ENCODE results near the gene ETFDH.
A peak's percentile ranks its signal among the peaks of the same experiment; 100 is the strongest.
"Not testable (repeated sequence)": the region's sequence is repeated elsewhere in the genome, so short reads cannot be mapped to it uniquely, and the experiment has no call there.

Gene ETFDH

GRCh38 chr4:158671915-158672806, at the start of gene ETFDH:
ETFDH (plus strand) TSS chr4:158672296; CDS start chr4:158672457, 161 bp downstream.
- peak; percentile 93 to 97 for DNase-seq (ENCODE audit: low read depth in 2 of 2)

GRCh38 chr4:158624889-158625478, 47.1 kb upstream of the ETFDH start:
- DNase-seq (ENCODE audit: low read depth in 2 of 2), result no peak

GRCh38 chr4:158625544-158625943, 46.6 kb upstream of the ETFDH start:
- DNase-seq (ENCODE audit: low read depth in 2 of 2), result no peak

- no peak for DNase-seq (ENCODE audit: low read depth in 2 of 2)
These were observed 41.2 kb upstream of the ETFDH start for GRCh38 chr4:158630893-158631292.

- no peak for DNase-seq (ENCODE audit: low read depth in 2 of 2)
These were observed 35.5 kb upstream of the ETFDH start for GRCh38 chr4:158636619-158637018.

- DNase-seq (ENCODE audit: low read depth in 2 of 2), result no peak
These were observed 27.7 kb upstream of the ETFDH start for GRCh38 chr4:158644356-158644755.

- no peak for DNase-seq (ENCODE audit: low read depth in 2 of 2)
These were observed 27.3 kb upstream of the ETFDH start for GRCh38 chr4:158644760-158645159.

- no peak for DNase-seq (ENCODE audit: low read depth in 2 of 2)
These were observed 22.9 kb upstream of the ETFDH start for GRCh38 chr4:158649111-158649680.

GRCh38 chr4:158652920-158653319, 19.2 kb upstream of the ETFDH start:
- DNase-seq (ENCODE audit: low read depth in 2 of 2), result no peak

- no peak for DNase-seq (ENCODE audit: low read depth in 2 of 2)
These were observed 15.7 kb upstream of the ETFDH start for GRCh38 chr4:158656439-158656838.

GRCh38 chr4:158657291-158657690, 14.8 kb upstream of the ETFDH start:
- DNase-seq (ENCODE audit: low read depth in 2 of 2), result no peak

- DNase-seq (ENCODE audit: low read depth in 2 of 2), result not testable (repeated sequence)
These were observed 8.8 kb upstream of the ETFDH start for GRCh38 chr4:158663255-158663654.

- DNase-seq (ENCODE audit: low read depth in 2 of 2), result not testable (repeated sequence)
These were observed 8.1 kb upstream of the ETFDH start for GRCh38 chr4:158663707-158664625.

GRCh38 chr4:158664806-158665205, 7.3 kb upstream of the ETFDH start:
- no peak for DNase-seq (ENCODE audit: low read depth in 2 of 2)

- no peak for DNase-seq (ENCODE audit: low read depth in 2 of 2)
These were observed 5.2 kb upstream of the ETFDH start for GRCh38 chr4:158666892-158667291.

- DNase-seq (ENCODE audit: low read depth in 2 of 2), result no peak
These were observed 4.4 kb upstream of the ETFDH start for GRCh38 chr4:158667651-158668198.

GRCh38 chr4:158669310-158669709, 2.8 kb upstream of the ETFDH start:
- no peak for DNase-seq (ENCODE audit: low read depth in 2 of 2)

- peak; percentile 49 to 50 for DNase-seq (ENCODE audit: low read depth in 2 of 2)
These were observed 976 bp upstream of the ETFDH start for GRCh38 chr4:158670975-158671664.

GRCh38 chr4:158671665-158671914, 506 bp upstream of the ETFDH start, which contains the start of gene C4orf46:
C4orf46 (minus strand) TSS chr4:158671887; CDS start chr4:158671801, 86 bp downstream.
- DNase-seq (ENCODE audit: low read depth in 2 of 2), result no peak

GRCh38 chr4:158673633-158674032, 1.5 kb downstream of the ETFDH start:
- DNase-seq (ENCODE audit: low read depth in 2 of 2), result no peak

- DNase-seq (ENCODE audit: low read depth in 2 of 2), result no peak
These were observed 4.0 kb downstream of the ETFDH start for GRCh38 chr4:158676076-158676475.

All from stimulated activated CD4-positive, alpha-beta T cell treated with anti-CD3 and anti-CD28 coated beads, Interleukin-15, amount 100 ng/mL, for 48 hours (primary cell).